A673 (cell line): Measurements from ENCODE around the gene TMBIM4. TPM values are rescaled to one million over a fixed set of nuclear protein-coding genes. Genes with fewer than 3 reads are reported as not detected.
A peak's percentile ranks its signal among the peaks of the same experiment; 100 is the strongest.

Experiments used
- BruUV-seq: library from RNA; stranded (reverse); fragments of 400-500 nt; replicated peaks from 2 replicates; lab custom pipeline; 2021; lab: Mats Ljungman, UMichigan
- CTCF ChIA-PET: fragments of 300-600 bp; sonication (Branson Sonifier 250); formaldehyde crosslinking; loops from one replicate; lab custom pipeline; 2022; ENCODE audit warnings: antibody characterized with exemption; lab: Charles Lee
- POLR2A ChIA-PET: fragments of 300-600 bp; sonication (Branson Sonifier 250); formaldehyde crosslinking; loops from one replicate; lab custom pipeline; 2022; ENCODE audit warnings: antibody characterized with exemption; ENCODE audit not compliant: low non-redundant PET; lab: Charles Lee
- DNase-seq: peaks from one replicate; pipeline ENCODE4 v3.0.0-alpha.2; 2015; ENCODE audit warnings: low spot score
- H3K27ac ChIP-seq: fragments of 200-600 bp; sonication (generic); 2 replicates; pipeline ENCODE4 v1.5.1; 2016; ENCODE audit warnings: mixed run types, low read depth, mild to moderate bottlenecking, mixed read lengths, antibody characterized with exemption, low read length; ENCODE audit not compliant: poor library complexity, severe bottlenecking
- H3K27me3 ChIP-seq: fragments of 200-600 bp; sonication (generic); replicated peaks from 2 replicates; pipeline ENCODE4 v1.6.1; 2017; ENCODE audit warnings: mixed run types, low read depth, mild to moderate bottlenecking, mixed read lengths, antibody characterized with exemption, low read length; ENCODE audit not compliant: insufficient read depth, poor library complexity
- H3K36me3 ChIP-seq: fragments of 200-600 bp; sonication (generic); 2 replicates; pipeline ENCODE4 v1.6.1; 2016; ENCODE audit warnings: mixed run types, mild to moderate bottlenecking, mixed read lengths, antibody characterized with exemption, low read length; ENCODE audit not compliant: insufficient read depth, poor library complexity, severe bottlenecking
- H3K4me1 ChIP-seq: fragments of 200-600 bp; sonication (generic); 2 replicates; pipeline ENCODE4 v1.6.1; 2017; ENCODE audit warnings: mixed run types, mild to moderate bottlenecking, mixed read lengths, antibody characterized with exemption, low read length; ENCODE audit not compliant: insufficient read depth, poor library complexity, severe bottlenecking
- H3K4me3 ChIP-seq: fragments of 200-600 bp; sonication (generic); 2 replicates; pipeline ENCODE4 v1.5.1; 2016; ENCODE audit warnings: low read depth, mixed run types, mild to moderate bottlenecking, mixed read lengths, low read length; ENCODE audit not compliant: poor library complexity, severe bottlenecking
- H3K9me3 ChIP-seq: fragments of 200-600 bp; sonication (generic); 2 replicates; pipeline ENCODE4 v1.6.1; 2016; ENCODE audit warnings: mixed run types, low read depth, mild to moderate bottlenecking, mixed read lengths, antibody characterized with exemption, low read length; ENCODE audit not compliant: poor library complexity, severe bottlenecking
- CTCF ChIP-seq: fragments of 300-800, 200-600 bp; sonication (generic); conservative IDR thresholded peaks from 2 replicates; pipeline ENCODE4 v1.5.1; 2017; ENCODE audit warnings: low read depth, mild to moderate bottlenecking, antibody characterized with exemption, low read length, moderate library complexity, mixed read lengths
- EZH2 ChIP-seq: fragments of 200-600 bp; sonication (generic); IDR thresholded peaks from 2 replicates; pipeline ENCODE4 v1.6.1; 2017; ENCODE audit warnings: borderline replicate concordance, low read depth, mild to moderate bottlenecking, mixed read lengths, antibody characterized with exemption, low read length; ENCODE audit not compliant: poor library complexity, severe bottlenecking
- intact Hi-C: fragments of 100-400 bp; cut with micrococcal nuclease; formaldehyde crosslinking; loops from one replicate; pipeline ENCODE4 v1.10.0; 2022; ENCODE audit not compliant: unreplicated experiment
- total RNA-seq: library from RNA; stranded (reverse); gene quantifications from 2 replicates; pipeline ENCODE4 v1.2.3, GENCODE V29; 2021

Gene TMBIM4
- total RNA-seq, 1 experiment from 2014 or later: 62.1 TPM

DNA sequence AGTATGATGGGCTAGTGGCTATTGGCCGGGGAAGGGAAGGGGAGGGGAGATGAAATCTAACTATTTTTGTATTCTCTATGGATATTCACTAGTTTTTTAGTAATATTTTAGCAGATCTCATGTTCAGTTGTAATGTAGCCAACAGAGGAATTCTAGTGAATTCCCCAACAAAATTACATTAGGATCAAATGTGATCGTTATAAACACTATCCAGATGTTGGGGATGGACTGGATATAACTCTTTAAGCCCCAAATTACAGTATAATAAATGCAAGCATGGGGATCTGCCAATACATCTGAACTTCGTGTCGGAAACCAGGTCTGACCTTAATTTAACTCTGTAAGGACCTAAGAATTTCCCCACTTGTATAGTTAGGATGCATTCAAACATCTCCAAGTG lies 60.7 kb downstream of the TMBIM4 start:
- intact Hi-C loops: loop anchor here (5.0 to 10.0 kb wide), 3 partner anchors 124 to 797 kb away; no protein-coding TSS in a partner anchor
- no peaks in the 10 kb centered on the region for H3K36me3 ChIP-seq
- BruUV-seq: no TSS peak
- DNase-seq: peak; percentile 41
- POLR2A ChIA-PET: interaction anchor here (0.6 kb wide), 1 partner anchor 286 kb away, joined by 3 read pairs; no protein-coding TSS in a partner anchor
- no peak for TF ChIP-seq CTCF
- TF ChIP-seq EZH2: no peak
- peaks cover 83% of the 10 kb centered on the region for H3K4me1 ChIP-seq
- no peaks in the 10 kb centered on the region for H3K9me3 ChIP-seq
- H3K27me3 ChIP-seq: no peaks in the 10 kb centered on the region
- no peak overlapping the region for H3K4me3 ChIP-seq
- CTCF ChIA-PET: no interaction called here
- H3K27ac ChIP-seq: peak overlapping the region; percentile 86

- H3K27me3 ChIP-seq: no peaks in the 10 kb centered on the region
- no TSS peak for BruUV-seq
- ChIA-PET POLR2A (interaction anchor here (0.6 kb wide), 2 partner anchors 285 to 1494 kb away, joined by 3 to 6 read pairs; no protein-coding TSS in a partner anchor), CTCF (interaction anchor here (1.2 kb wide), 1 partner anchor 43 kb away, joined by 3 read pairs; no protein-coding TSS in a partner anchor)
- peak overlapping the region; percentile 86 for H3K27ac ChIP-seq
- no peaks in the 10 kb centered on the region for H3K9me3 ChIP-seq
- H3K4me3 ChIP-seq: peak overlapping the region; percentile 11
- no peaks in the 10 kb centered on the region for H3K36me3 ChIP-seq
- no peak for TF ChIP-seq CTCF
- TF ChIP-seq EZH2: no peak
- H3K4me1 ChIP-seq: peaks cover 80% of the 10 kb centered on the region
- intact Hi-C loops: loop anchor here (5.0 to 10.0 kb wide), 3 partner anchors 124 to 796 kb away; no protein-coding TSS in a partner anchor
- peak; percentile 86 for DNase-seq
These were observed 61.4 kb downstream of the TMBIM4 start for GRCh38 chr12:66108386-66108785.

DNA sequence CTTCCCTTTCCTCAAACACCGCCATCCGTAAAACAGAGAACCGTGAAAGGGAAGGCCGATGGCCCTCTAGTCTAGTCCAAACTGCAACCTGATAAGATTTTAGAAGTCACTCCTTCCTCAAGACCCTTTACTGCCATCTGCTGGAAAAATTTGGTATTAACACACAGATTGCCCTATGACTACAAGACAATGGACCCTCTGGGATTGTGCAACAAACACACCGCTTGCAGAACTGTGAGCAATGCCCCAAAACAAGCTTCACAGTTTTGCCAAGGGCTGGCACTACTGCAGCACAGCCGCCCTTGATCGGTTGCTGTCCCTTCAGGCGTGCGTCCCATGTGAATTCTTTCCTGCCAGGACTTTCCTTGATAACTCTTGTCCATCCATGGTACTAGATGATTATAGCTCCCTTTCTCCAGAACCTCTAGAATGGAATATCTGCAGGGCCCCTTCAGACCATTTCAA lies 62.3 kb downstream of the TMBIM4 start:
- no peaks in the 10 kb centered on the region for H3K9me3 ChIP-seq
- peak overlapping the region; percentile 11 for H3K4me3 ChIP-seq
- peak; percentile 98 for DNase-seq
- H3K27me3 ChIP-seq: no peaks in the 10 kb centered on the region
- intact Hi-C loops: loop anchor here (5.0 to 10.0 kb wide), 3 partner anchors 123 to 795 kb away; no protein-coding TSS in a partner anchor
- no peaks in the 10 kb centered on the region for H3K36me3 ChIP-seq
- CTCF ChIA-PET: interaction anchor here (0.5 to 1.3 kb wide), 5 partner anchors 13 to 551 kb away, joined by 3 to 4 read pairs (median 3); partner anchors contain the start of gene TMBIM4
- no TSS peak for BruUV-seq
- POLR2A ChIA-PET: interaction anchor here (0.6 kb wide), 1 partner anchor 1493 kb away, joined by 6 read pairs; no protein-coding TSS in a partner anchor
- H3K4me1 ChIP-seq: peaks cover 75% of the 10 kb centered on the region
- TF ChIP-seq EZH2 (no peak), CTCF (peak; percentile 82)
- peak overlapping the region; percentile 86 for H3K27ac ChIP-seq
